Stomach (tissue), 9 donors: Measurements from ENCODE around the gene GCNT4. TPM values are rescaled to one million over a fixed set of nuclear protein-coding genes. Genes with fewer than 3 reads are reported as not detected.

ENCODE experiments used
- DNase-seq, 2 donors: peaks; one replicate each; pipeline versions ENCODE4 v3.0.0 to v3.0.0-alpha.2; 2013 to 2019
- H3K27ac ChIP-seq, 5 donors: fragments of 200-600 bp in 4 of 5; sonication (generic) in 4 of 5; one replicate each; pipeline ENCODE4 v1.5.1; 2013 to 2019; ENCODE audit warnings: mild to moderate bottlenecking in 1 of 5, moderate library complexity in 1 of 5
- H3K27me3 ChIP-seq, 3 donors: fragments of 200-600 bp; sonication (generic); one replicate each; pipeline ENCODE4 v1.5.1; 2017 to 2019; ENCODE audit warnings: mixed run types in 1 of 3
- H3K36me3 ChIP-seq, 4 donors: fragments of 200-600 bp; sonication (generic); 1 replicate in 3 of 4; 2 replicates in 1 of 4; pipeline ENCODE4 v1.5.1; 2016 to 2019
- H3K4me1 ChIP-seq, 4 donors: fragments of 200-600 bp; sonication (generic); one replicate each; pipeline ENCODE4 v1.5.1; 2016 to 2019
- H3K4me3 ChIP-seq, 4 donors: fragments of 200-600 bp; sonication (generic) in 3 of 4; one replicate each; pipeline ENCODE4 v1.5.1; 2016 to 2019; ENCODE audit warnings: mild to moderate bottlenecking in 1 of 4
- H3K9me3 ChIP-seq, 4 donors: fragments of 200-600 bp; sonication (generic); one replicate each; pipeline ENCODE4 v1.5.1; 2016 to 2019
- EP300 ChIP-seq: sonication (generic); formaldehyde crosslinking; IDR thresholded peaks from one replicate; pipeline ENCODE4 v1.6.1; 2017; ENCODE audit warnings: antibody characterized with exemption
- POLR2A ChIP-seq, 4 donors: fragments of 450-650 bp; IDR thresholded peaks; one replicate each; pipeline ENCODE4 v1.6.1; 2016; ENCODE audit warnings: antibody characterized with exemption in 4 of 4, control low read depth in 2 of 4, mild to moderate bottlenecking in 1 of 4, moderate library complexity in 1 of 4
- POLR2AphosphoS5 ChIP-seq, 3 donors: sonication (generic); formaldehyde crosslinking; IDR thresholded peaks; one replicate each; pipeline ENCODE4 v1.6.1; 2016; ENCODE audit warnings: antibody characterized with exemption in 3 of 3
- WGBS, 5 donors: extraction: QIAGEN DNeasy Blood & Tissue Kit in 3 of 5; methylation state at CpG; one replicate each; pipeline versions ENCODE4 v1.1.5 to v1.1.7; 2013 to 2018; 5-methylcytosine and 5-hydroxymethylcytosine counted together
- intact Hi-C: fragments of 100-400 bp; cut with DNase I; formaldehyde crosslinking; loops from one replicate; pipeline ENCODE4 v1.15.1; 2023; ENCODE audit warnings: low total_unique reads
- polyA plus RNA-seq, 3 donors: library from polyadenylated mRNA; stranded (reverse); fragments of 200-250 nt; gene quantifications; one replicate each; pipeline ENCODE4 v1.2.3, GENCODE V29; 2013
- total RNA-seq, 5 donors: library from RNA; depleted of rRNA; stranded (reverse); fragments of >200 nt; gene quantifications; one replicate each; pipeline versions ENCODE4 v1.1.0 to v1.2.3, GENCODE V29; 2014 to 2016
- TF ChIP-seq, protein P1 (sequence below), 7 experiments: fragments of 450-650 bp in 4 of 7; fragments of 200-600 bp in 3 of 7; sonication (generic) in 3 of 7; IDR thresholded peaks; one replicate each; pipeline ENCODE4 v1.5.1; 2016 to 2019; ENCODE audit warnings: antibody characterized with exemption in 7 of 7, control low read depth in 2 of 7, mild to moderate bottlenecking in 1 of 7
- donor health status: healthy with polysubstance abuse.
- donor health status: Bipolar disorder and iron deficiency.
- donor health status: healthy.

GCNT4 gene
- total and polyA plus RNA-seq, 8 donors, result 1.2 to 31.4 (median 3.6) TPM

- DNase-seq, result peak; percentile 70 to 81
- Histone ChIP-seq H3K4me1 (peaks cover 26 to 65% (median 59%) of the 10 kb centered on the region in 4 donors), H3K36me3 (peaks cover 0 to 6% (median 6%) of the 10 kb centered on the region in 4 donors), H3K27ac (peak overlapping the region; percentile 62 to 98 (median 96)), H3K9me3 (no peaks in the 10 kb centered on the region), H3K4me3 (peak overlapping the region; percentile 80 to 90 (median 86)), H3K27me3 (peaks cover 0 to 23% (median 0%) of the 10 kb centered on the region in 3 donors)
- TF ChIP-seq POLR2A (IDR thresholded peaks at IDR 0.05) (no peak), POLR2AphosphoS5 (IDR thresholded peaks at IDR 0.05) (peak in 1 of 3 donors; percentile 26)
- intact Hi-C loops, result no loop called here
- 29 to 56% (median 39%) methylated on average over 7 of the region's 7 CpGs for WGBS, 5 donors
Observed at GRCh38 chr5:75051217-75051751, 1.1 kb downstream of the GCNT4 start.

DNA sequence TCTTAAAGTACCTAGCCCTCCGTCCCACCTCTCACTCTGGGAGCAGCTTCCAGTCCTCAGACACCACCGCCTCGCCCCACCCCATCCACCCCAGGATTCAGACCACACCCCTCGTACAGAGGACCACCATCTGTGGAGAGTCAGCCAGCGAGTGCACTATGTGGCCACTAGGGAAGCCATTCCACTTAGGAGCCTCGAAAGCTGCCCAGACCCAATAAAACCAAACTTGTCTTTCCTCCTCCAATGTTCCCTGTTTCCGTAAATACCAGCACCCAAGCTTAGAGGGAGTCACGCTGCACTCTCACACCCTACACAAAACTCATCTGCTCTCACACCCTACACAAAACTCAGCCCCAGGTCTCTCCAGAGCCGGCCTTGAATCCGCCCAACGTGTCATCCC is 1.9 kb downstream of the GCNT4 start:
- TF ChIP-seq POLR2A (IDR thresholded peaks at IDR 0.05), result no peak
- TF ChIP-seq, protein P1, sequence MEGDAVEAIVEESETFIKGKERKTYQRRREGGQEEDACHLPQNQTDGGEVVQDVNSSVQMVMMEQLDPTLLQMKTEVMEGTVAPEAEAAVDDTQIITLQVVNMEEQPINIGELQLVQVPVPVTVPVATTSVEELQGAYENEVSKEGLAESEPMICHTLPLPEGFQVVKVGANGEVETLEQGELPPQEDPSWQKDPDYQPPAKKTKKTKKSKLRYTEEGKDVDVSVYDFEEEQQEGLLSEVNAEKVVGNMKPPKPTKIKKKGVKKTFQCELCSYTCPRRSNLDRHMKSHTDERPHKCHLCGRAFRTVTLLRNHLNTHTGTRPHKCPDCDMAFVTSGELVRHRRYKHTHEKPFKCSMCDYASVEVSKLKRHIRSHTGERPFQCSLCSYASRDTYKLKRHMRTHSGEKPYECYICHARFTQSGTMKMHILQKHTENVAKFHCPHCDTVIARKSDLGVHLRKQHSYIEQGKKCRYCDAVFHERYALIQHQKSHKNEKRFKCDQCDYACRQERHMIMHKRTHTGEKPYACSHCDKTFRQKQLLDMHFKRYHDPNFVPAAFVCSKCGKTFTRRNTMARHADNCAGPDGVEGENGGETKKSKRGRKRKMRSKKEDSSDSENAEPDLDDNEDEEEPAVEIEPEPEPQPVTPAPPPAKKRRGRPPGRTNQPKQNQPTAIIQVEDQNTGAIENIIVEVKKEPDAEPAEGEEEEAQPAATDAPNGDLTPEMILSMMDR (IDR thresholded peaks at IDR 0.05), result peak in 3 of 7 experiments; percentile 7 to 23 (median 15)
- no peak for TF ChIP-seq EP300
- no peak for TF ChIP-seq POLR2AphosphoS5 (IDR thresholded peaks at IDR 0.05)
- intact Hi-C loops, result no loop called here
- Histone ChIP-seq H3K9me3 (no peaks in the 10 kb centered on the region), H3K36me3 (peaks cover 0 to 14% (median 14%) of the 10 kb centered on the region in 4 donors), H3K27ac (peak overlapping the region; percentile 62 to 98 (median 96)), H3K27me3 (peaks cover 0 to 23% (median 0%) of the 10 kb centered on the region in 3 donors), H3K4me1 (peaks cover 26 to 65% (median 59%) of the 10 kb centered on the region in 4 donors), H3K4me3 (peak overlapping the region; percentile 80 to 90 (median 86))
- WGBS, 5 donors, result 63 to 71% (median 68%) methylated on average over 11 of the region's 11 CpGs
- DNase-seq, result peak in 1 of 2 donors; percentile 69

DNA sequence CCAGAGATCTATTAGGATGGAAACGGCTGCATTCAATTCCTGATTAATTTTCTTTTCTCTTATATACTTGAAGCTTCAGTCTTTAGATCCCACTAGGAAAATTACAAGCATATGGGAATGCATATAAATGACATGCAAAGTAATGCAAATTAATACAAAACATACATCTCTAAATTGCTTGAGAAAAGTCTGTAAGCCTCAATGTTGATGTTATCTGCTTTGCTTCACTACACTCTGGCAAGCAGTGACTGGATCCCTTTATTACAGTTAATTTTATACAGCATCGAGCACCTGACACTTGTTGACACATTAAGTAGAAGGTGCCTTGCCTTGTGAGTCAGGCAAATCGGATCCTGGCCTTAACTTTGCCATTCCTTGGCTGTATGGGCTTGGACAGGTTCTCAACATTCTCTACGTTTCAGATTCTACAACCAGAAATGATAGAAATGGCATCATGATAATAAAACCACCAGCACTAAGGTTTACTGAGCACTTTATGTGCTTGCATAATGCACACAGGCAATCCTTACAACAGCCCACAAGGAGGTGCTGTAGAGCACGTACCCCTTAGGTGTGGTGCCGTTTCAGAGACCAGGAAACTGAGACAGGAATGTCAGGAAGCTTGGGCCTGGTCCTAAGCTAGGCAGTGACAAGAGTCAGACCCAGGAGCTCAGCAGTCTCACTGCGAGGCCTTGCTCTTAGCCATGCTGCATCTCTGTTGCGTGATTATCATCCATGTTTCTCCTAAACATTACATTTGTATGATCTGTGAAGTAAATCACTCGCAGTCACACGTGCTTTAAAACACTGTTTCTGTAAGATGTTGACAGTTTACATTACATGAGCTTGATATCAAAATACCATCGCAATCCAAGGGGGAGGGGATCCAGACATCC is 2.7 kb downstream of the GCNT4 start:
- Histone ChIP-seq H3K4me3 (peak overlapping the region in 1 of 4 donors; percentile 89), H3K27me3 (peaks cover 0 to 23% (median 0%) of the 10 kb centered on the region in 3 donors), H3K36me3 (peaks cover 0 to 21% (median 19%) of the 10 kb centered on the region in 4 donors), H3K9me3 (no peaks in the 10 kb centered on the region), H3K4me1 (peaks cover 26 to 65% (median 57%) of the 10 kb centered on the region in 4 donors), H3K27ac (peak overlapping the region in 4 of 5 donors; percentile 95 to 98 (median 96))
- peak; percentile 70 to 87 for DNase-seq
- no peak for TF ChIP-seq POLR2A (IDR thresholded peaks at IDR 0.05)
- peak in 2 of 3 donors; percentile 19 to 70 for TF ChIP-seq POLR2AphosphoS5 (IDR thresholded peaks at IDR 0.05)
- TF ChIP-seq, protein P1 (IDR thresholded peaks at IDR 0.05), result peak in 5 of 7 experiments; percentile 53 to 76 (median 63)
- TF ChIP-seq EP300, result no peak
- intact Hi-C loops, result no loop called here
- 35 to 49% (median 45%) methylated on average over 11 of the region's 11 CpGs for WGBS, 5 donors

DNA sequence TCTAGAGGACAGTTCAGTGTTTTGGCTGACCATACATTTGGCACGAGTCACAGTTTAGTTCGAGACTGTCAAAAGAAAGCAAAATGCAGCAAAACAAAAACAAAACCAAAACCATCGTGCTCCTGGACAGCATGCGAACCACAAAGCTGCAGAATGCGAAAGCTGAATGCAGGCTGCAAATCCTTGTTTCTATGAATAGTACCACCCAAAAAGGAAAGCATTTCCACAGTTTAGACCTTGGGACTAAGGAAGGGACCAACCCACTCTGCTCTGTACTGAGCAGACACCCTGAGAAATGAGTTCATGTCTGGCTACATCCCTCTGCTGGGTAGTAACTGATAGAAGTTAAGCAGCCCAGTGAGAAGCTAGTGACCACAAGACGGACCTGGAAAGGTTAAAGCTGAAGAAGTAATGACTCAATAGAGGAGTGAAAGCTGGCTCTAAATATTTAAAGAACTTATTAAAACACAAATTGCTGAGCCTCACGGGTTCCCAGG is 3.9 kb downstream of the GCNT4 start:
- WGBS, 5 donors, result 34 to 52% (median 42%) methylated on average over 7 of the region's 7 CpGs
- no peaks in the 10 kb centered on the region for H3K9me3 ChIP-seq
- H3K4me3 ChIP-seq, result peak overlapping the region; percentile 7 to 31 (median 20)
- peak overlapping the region; percentile 14 to 98 (median 55) for H3K27ac ChIP-seq
- H3K27me3 ChIP-seq, result peaks cover 0 to 13% (median 0%) of the 10 kb centered on the region in 3 donors
- DNase-seq, result no peak
- TF ChIP-seq POLR2A (IDR thresholded peaks at IDR 0.05) (no peak), POLR2AphosphoS5 (IDR thresholded peaks at IDR 0.05) (peak in 1 of 3 donors; percentile 31), EP300 (no peak)
- TF ChIP-seq, protein P1 (IDR thresholded peaks at IDR 0.05), result no peak
- intact Hi-C loops, result no loop called here
- H3K36me3 ChIP-seq, result peaks cover 0 to 32% (median 30%) of the 10 kb centered on the region in 4 donors
- H3K4me1 ChIP-seq, result peaks cover 26 to 66% (median 52%) of the 10 kb centered on the region in 4 donors
